ENCODE results near the gene AQP3.

DNA sequence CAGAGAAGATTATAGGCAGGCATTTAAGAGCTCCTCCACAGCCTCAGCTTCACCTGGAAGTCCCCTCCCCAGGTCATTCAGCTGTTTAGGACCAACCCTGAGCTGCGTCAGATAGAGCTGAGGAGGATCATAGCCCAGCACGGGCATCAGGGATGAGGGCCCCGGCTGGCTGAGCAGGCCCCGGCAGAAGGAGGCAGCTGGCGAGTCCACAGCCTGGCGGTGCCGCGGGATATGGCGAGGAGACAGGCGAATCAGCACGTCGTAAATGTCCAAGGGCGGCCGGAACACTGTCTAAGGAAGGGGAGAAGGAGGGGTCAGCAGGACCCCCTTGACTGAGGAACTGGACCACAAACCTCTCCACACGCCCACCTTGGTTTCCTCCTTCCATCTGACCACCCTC is 15.8 kb upstream of the AQP3 start:
- TF ChIP-seq, protein P1, sequence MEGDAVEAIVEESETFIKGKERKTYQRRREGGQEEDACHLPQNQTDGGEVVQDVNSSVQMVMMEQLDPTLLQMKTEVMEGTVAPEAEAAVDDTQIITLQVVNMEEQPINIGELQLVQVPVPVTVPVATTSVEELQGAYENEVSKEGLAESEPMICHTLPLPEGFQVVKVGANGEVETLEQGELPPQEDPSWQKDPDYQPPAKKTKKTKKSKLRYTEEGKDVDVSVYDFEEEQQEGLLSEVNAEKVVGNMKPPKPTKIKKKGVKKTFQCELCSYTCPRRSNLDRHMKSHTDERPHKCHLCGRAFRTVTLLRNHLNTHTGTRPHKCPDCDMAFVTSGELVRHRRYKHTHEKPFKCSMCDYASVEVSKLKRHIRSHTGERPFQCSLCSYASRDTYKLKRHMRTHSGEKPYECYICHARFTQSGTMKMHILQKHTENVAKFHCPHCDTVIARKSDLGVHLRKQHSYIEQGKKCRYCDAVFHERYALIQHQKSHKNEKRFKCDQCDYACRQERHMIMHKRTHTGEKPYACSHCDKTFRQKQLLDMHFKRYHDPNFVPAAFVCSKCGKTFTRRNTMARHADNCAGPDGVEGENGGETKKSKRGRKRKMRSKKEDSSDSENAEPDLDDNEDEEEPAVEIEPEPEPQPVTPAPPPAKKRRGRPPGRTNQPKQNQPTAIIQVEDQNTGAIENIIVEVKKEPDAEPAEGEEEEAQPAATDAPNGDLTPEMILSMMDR (conservative IDR thresholded peaks at IDR 0.05; ENCODE audit: low read depth, low read length) = no peak
- TF ChIP-seq MXI1 (IDR thresholded peaks at IDR 0.05; ENCODE audit: borderline replicate concordance, low read depth, low read length) = no peak
- no peak for TF ChIP-seq POLR2A (IDR thresholded peaks at IDR 0.05; ENCODE audit: low read depth, low read length)
- no peak for TF ChIP-seq RCOR1 (IDR thresholded peaks at IDR 0.05; ENCODE audit: insufficient replicate concordance, low read length)
- no peak for TF ChIP-seq MAFK (IDR thresholded peaks at IDR 0.05; ENCODE audit: low read depth, low read length)
- TF ChIP-seq MAZ (IDR thresholded peaks at IDR 0.05; ENCODE audit: borderline replicate concordance, low read depth, low read length) = no peak
- TF ChIP-seq, protein P2, sequence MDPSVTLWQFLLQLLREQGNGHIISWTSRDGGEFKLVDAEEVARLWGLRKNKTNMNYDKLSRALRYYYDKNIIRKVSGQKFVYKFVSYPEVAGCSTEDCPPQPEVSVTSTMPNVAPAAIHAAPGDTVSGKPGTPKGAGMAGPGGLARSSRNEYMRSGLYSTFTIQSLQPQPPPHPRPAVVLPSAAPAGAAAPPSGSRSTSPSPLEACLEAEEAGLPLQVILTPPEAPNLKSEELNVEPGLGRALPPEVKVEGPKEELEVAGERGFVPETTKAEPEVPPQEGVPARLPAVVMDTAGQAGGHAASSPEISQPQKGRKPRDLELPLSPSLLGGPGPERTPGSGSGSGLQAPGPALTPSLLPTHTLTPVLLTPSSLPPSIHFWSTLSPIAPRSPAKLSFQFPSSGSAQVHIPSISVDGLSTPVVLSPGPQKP (IDR thresholded peaks at IDR 0.05; ENCODE audit: borderline replicate concordance, low read depth, low read length) = no peak
- no peak for TF ChIP-seq CHD1 (IDR thresholded peaks at IDR 0.05; ENCODE audit: low read depth, low read length)
- TF ChIP-seq, protein P3, sequence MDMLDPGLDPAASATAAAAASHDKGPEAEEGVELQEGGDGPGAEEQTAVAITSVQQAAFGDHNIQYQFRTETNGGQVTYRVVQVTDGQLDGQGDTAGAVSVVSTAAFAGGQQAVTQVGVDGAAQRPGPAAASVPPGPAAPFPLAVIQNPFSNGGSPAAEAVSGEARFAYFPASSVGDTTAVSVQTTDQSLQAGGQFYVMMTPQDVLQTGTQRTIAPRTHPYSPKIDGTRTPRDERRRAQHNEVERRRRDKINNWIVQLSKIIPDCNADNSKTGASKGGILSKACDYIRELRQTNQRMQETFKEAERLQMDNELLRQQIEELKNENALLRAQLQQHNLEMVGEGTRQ (IDR thresholded peaks at IDR 0.05; ENCODE audit: low read depth, low read length) = no peak
- no peak for TF ChIP-seq RAD21 (IDR thresholded peaks at IDR 0.05; ENCODE audit: low read length)
- TF ChIP-seq BHLHE40 (IDR thresholded peaks at IDR 0.05; ENCODE audit: low read depth, low read length) = no peak
